NCI-H2171 treated with DMSO at 0.1 percent for 48 hours (cell line): ENCODE results near the gene TSPYL1.

ENCODE experiments used
- DNase-seq: peaks from one replicate; lab custom pipeline; 2025; lab: John Stamatoyannopoulos, UW

The TSPYL1 gene

GRCh38 chr6:116258520-116258919, 21.2 kb downstream of the TSPYL1 start:
- no peak for DNase-seq

DNA sequence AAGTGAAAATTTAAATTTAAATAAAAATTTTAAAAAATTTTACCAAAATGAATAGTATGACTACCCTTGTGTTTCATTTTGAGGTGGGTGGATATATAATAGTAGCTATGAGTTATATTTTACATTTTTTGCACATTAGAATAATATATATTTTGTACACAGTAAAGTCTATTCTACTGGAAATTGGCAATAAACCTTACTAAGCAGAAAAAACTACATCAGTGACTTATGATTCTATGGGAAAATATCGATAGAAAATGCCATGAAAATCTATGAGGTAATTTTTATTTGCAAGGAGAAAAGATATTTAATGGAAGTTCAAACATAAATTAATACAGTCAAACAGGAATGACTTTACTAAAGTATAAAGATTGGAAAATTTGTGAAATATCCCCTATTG, 23.0 kb downstream of the TSPYL1 start:
- DNase-seq = no peak

DNA sequence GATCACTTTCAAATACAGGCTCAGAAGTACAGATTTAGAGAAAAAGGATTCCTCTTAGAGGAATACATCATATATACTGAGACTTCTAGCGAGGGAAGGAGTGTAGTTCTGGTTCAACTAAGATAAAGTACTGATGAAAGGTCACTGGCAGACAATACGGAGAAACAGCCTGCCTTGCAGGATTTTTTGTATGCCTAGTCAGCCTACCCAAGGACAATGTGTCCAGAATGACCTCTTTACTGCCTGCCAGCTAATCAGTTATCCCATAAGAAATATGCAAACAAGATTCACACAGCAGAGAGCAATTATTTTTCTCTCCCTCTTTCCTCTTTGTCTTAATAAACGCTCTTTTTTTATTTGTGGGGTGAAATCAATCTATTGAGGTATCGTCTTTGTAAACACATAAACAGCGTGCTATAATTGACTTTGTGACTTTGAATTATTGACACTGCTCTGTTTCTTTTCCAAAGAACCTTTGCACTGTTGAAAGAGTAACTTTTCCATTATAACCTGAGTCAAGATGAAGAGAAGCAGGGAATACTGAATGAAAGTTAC, 24.4 kb downstream of the TSPYL1 start:
- DNase-seq = peak; percentile 10

DNA sequence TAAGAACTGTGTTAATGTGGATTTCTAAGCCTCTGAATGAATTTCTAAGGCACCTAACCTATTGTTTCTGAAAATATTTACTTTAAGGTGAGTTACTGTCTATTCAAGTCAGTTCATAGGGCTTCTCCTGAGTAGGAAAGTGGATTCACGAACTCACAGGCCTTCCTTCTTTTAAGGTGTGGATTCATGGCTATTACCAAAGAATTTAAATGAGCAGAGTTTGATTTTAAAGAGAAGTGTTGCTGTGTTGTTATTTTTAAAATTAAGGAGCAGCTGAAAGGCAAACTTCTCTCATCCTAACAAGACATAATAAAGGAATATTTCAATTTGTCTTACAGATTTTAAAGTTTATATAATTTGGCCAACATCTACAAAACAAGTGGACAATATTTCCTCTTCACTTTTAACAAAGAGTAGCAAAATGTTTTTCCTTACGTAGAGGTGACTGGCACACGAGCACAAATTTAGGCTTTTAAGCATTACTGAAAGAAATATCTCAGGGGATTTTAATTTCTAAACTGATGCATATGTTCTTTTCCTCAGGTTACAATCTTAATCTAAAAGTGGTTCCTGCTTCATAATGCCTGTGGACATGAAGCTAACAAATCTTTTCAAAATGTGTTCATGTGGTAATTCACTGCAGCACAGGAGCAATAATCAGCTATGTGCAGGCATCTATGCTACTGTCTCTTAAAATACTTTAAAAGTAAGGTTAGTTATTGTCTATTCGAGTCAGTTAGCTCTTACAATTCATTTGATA, 25.3 kb downstream of the TSPYL1 start:
- DNase-seq = peak; percentile 32

DNA sequence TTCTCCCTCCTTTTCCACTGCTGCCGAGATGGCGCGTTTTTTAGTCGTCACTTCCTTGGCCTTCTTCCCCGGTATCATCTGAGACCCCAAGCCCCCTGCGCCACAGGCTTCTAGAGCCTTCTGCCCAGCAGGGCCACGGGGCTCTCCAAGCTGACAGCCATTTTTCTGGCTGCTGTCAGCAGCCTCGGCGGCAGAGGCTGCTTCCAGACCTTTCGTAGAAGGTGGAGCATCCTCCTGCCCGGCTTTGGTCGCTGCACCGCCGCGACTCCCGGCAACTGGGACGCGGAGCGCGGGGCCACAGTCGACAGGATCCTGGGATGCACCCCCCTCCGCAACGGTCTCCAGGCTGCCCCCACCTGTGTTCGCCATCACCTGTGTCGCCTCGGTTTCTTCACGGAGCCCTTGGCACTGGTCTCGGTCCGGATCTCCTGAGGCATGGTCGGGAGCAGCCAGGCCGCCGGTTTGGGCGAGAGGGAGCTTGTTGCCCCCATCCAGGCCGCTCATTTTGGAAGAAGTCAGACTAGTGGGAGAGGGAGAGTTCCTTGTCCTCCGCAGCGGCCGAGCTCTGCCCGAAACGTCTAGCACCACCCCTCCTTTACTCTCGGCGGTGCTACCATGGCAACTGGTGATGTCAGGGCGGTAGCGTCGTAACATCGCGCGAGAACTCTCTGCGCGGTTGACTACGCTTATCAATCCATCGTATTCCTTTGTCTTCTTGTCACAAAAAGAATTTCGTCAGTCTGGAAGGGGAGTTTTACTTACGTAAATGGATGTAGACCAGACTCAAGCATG, 26.0 kb downstream of the TSPYL1 start, which contains the start of gene TSPYL4:
TSPYL4 (minus strand) TSS at position 571 of the 792 bp plus-strand sequence; CDS start at position 504, 67 bp downstream.
- peak; percentile 96 for DNase-seq

DNA sequence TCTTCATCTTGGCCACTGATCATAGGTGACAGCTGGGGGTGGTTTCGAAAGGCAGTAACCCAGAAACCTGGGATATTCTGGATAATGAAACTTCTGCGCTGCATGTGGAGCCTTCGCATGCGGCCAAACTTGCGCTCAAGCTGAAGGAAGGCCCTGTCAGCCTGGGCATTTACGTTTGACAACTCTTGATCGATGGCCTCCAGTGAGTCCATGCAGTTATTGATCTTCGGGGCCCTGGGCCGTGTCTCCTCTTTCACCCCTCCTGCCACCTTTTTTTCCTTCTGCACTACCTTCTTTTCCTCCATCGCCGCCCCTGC, 26.6 kb downstream of the TSPYL1 start:
- DNase-seq = no peak

DNA sequence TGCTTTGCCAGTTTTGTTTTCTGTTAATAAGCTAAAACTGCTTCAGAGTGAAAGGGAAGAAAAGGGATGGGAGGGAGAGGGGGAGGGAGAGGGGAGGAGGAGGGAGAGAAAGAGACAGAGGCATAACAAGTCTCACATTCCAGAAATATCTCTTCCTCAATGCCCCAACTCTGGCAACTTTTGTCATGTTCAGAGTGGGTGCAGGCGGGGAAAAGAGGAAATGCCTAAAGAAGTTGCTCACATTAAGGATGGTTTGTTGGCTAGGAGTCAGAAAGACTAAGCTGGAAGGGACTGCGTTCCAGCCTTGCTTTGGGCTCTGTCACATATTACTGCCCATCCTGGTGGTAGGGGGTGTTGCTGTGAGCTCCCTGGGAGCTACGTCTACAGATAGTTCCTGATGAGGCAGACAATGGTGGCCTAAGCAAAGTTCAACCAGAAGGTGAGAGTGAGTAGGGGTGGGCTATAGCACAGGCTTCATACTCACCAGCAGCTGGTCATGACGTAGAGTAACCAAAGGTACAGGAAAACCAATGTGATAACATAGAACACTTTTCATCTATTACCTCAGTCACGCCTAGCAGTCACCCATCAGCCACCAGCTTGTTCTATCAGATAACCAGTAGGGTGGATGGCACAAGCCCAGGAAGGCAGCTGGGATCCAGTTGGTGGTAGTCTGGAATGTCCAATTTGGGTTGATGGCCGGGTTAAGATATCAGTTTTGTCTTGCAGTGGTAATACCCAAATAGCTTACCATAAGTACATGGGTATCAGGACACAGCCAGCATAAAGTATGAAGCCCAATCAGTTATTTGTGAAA, 28.0 kb downstream of the TSPYL1 start:
- DNase-seq = no peak

GRCh38 chr6:116248577-116248976, 31.2 kb downstream of the TSPYL1 start:
- no peak for DNase-seq

DNA sequence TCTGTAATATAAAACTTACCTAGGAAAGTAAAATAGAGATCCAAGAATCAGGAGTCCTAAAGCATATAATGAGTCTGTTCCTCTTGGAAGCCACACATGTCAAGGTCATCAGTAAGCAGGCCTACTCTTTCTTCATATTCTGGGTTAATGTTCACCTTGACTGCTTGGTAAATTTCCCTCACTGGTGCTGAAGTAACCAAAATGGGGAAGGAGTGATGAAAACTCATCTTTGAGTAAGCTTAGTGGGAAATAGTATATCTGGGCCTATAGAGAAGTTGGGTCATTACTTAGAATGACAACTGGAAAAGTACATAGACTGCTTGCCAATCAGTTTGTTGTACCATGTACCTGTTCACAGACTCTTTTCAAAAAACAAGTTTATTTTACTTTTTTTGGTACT, 32.4 kb downstream of the TSPYL1 start:
- DNase-seq = no peak

DNA sequence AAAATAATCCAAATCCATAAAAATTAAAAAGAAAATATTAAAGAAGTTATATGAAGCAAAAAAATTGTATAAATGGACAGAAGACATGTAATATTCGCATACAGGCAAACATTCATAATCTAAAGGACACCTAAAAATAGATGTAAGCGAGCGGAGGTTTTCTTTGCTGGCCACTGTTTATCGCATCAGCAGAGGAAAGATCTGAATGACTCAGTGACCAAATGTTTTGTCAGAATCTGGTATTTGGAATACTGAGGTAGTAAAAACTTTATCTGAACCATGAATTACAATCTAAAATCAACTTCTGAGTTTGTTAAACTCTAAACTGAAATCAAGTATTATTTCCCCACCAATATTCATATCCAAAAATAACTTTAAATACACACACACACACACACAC, 33.6 kb downstream of the TSPYL1 start:
- DNase-seq = no peak

DNA sequence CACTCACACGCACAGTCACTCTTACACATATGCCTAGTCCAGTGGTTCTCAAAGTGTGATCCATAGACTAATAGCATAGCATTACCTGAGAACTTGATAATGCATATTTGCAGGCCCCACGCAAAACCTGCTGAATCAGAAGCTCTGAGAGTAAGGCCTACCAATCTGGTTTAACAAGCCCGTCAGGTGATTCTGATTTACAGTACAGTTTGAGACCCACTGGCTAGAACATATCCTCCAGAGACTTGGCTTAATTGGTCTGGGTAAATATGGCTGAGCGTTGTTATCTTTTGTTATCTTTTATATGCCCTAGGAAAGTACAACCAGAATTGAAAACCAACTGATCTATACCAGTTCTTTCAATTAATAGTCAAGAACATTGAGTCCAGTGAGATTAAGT, 35.4 kb downstream of the TSPYL1 start:
- DNase-seq = no peak

- DNase-seq = no peak
These were observed 39.9 kb downstream of the TSPYL1 start for GRCh38 chr6:116239856-116240255.

GRCh38 chr6:116239256-116239655, 40.5 kb downstream of the TSPYL1 start:
- DNase-seq = no peak

- DNase-seq = no peak
These were observed 41.6 kb downstream of the TSPYL1 start for GRCh38 chr6:116238083-116238482.

- DNase-seq = no peak
These were observed 45.0 kb downstream of the TSPYL1 start for GRCh38 chr6:116234689-116235088.

DNA sequence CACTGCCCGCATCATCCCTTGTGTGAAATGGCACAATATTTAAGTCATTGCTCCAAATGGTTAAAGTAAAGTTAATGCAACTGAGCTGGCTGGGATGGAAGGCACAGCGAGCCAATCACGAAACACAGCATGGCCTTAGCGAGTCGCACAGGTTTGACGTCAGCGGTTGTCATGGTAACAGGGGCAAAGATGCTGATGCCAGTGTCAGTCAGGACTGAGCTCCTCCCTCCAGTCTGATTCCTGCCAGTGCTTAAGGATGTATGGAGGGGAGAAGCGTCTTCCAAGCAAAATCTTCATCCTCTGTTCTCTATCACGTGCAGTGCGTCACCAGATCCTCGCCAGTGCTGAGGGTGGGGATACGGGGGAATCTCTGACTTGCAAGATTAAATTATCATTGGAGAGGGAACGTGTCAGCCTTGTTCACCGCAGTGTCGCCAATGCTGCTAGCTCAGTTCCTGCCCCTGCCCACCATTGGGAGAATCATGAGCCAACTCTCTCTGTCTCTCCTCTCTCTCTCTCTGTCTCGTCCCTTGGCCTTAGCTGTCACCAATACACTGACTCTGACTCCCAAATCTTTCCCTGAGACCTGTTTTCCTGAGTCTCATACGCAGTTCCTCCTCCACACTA, 50.3 kb downstream of the TSPYL1 start:
- no peak for DNase-seq
